ENCODE results near the gene TMPRSS3.

- TF ChIP-seq POLR2A (IDR thresholded peaks at IDR 0.05; ENCODE audit: low read length) (no peak), EP300 (IDR thresholded peaks at IDR 0.05) (no peak), CTCF (IDR thresholded peaks at IDR 0.05) (peak; percentile 43), MAFK (IDR thresholded peaks at IDR 0.05; ENCODE audit: partially characterized antibody) (no peak), SMC3 (IDR thresholded peaks at IDR 0.05) (peak; percentile 43), RAD21 (conservative IDR thresholded peaks at IDR 0.05 in 1 of 2, IDR thresholded peaks at IDR 0.05 in 1 of 2) (peak; percentile 38 to 43; a peak in 4 of 5 replicates), HOXA7 (CRISPR knock-in tag; IDR thresholded peaks at IDR 0.05) (no peak), MAX (IDR thresholded peaks at IDR 0.05) (no peak), RCOR1 (IDR thresholded peaks at IDR 0.05; ENCODE audit: low read depth, low read length) (no peak), CBX2 (IDR thresholded peaks at IDR 0.05; ENCODE audit: borderline replicate concordance, low read depth) (no peak), PBX3 (IDR thresholded peaks at IDR 0.05) (no peak), HMGXB4 (CRISPR knock-in tag; IDR thresholded peaks at IDR 0.05; ENCODE audit: borderline replicate concordance) (no peak), REST (IDR thresholded peaks at IDR 0.05) (no peak)
These were observed 57.8 kb downstream of the TMPRSS3 start for GRCh38 chr21:42337830-42338728.
